HG03060 (cell line): ENCODE measurements around the gene CELF4.
"Not testable (repeated sequence)": the region's sequence is repeated elsewhere in the genome, so short reads cannot be mapped to it uniquely, and the experiment has no call there.

Source experiments
- ATAC-seq: cut with Tn5 transposase; IDR thresholded peaks from one replicate; pipeline ENCODE4 v1.9.1; 2021; ENCODE audit warnings: low read depth, moderate number of reproducible peaks; ENCODE audit not compliant: unreplicated experiment

The CELF4 gene

GRCh38 chr18:37383036-37383785 is 182.4 kb downstream of the CELF4 start:
- ATAC-seq = no peak

- no peak for ATAC-seq
Measured at GRCh38 chr18:37381554-37381953, 184.0 kb downstream of the CELF4 start.

- no peak for ATAC-seq
Measured at GRCh38 chr18:37380546-37381110, 185.0 kb downstream of the CELF4 start.

- ATAC-seq = no peak
Measured at GRCh38 chr18:37378336-37379010, 187.1 kb downstream of the CELF4 start.

GRCh38 chr18:37375181-37375580 is 190.4 kb downstream of the CELF4 start:
- no peak for ATAC-seq

- ATAC-seq = no peak
Measured at GRCh38 chr18:37368110-37368954, 197.3 kb downstream of the CELF4 start.

GRCh38 chr18:37364237-37364636 is 201.4 kb downstream of the CELF4 start:
- no peak for ATAC-seq

GRCh38 chr18:37362158-37362890 is 203.3 kb downstream of the CELF4 start:
- no peak for ATAC-seq

- no peak for ATAC-seq
Measured at GRCh38 chr18:37361335-37362157, 204.1 kb downstream of the CELF4 start.

- not testable (repeated sequence) for ATAC-seq
Measured at GRCh38 chr18:37358061-37358460, 207.5 kb downstream of the CELF4 start.

- ATAC-seq = no peak
Measured at GRCh38 chr18:37355772-37356171, 209.8 kb downstream of the CELF4 start.

- no peak for ATAC-seq
Measured at GRCh38 chr18:37351110-37351509, 214.5 kb downstream of the CELF4 start.

GRCh38 chr18:37348729-37349128 is 216.9 kb downstream of the CELF4 start:
- ATAC-seq = no peak

- no peak for ATAC-seq
Measured at GRCh38 chr18:37346048-37346447, 219.6 kb downstream of the CELF4 start.

- ATAC-seq = no peak
Measured at GRCh38 chr18:37343542-37343851, 222.1 kb downstream of the CELF4 start.

- ATAC-seq = no peak
Measured at GRCh38 chr18:37341473-37342086, 224.0 kb downstream of the CELF4 start.

GRCh38 chr18:37341016-37341415 is 224.6 kb downstream of the CELF4 start:
- ATAC-seq = no peak

- ATAC-seq = no peak
Measured at GRCh38 chr18:37339701-37340215, 225.8 kb downstream of the CELF4 start.
